NCI-H345 (cell line): ENCODE data around the gene TRPC1.

Source experiments
- DNase-seq: peaks from one replicate; lab custom pipeline; 2025; lab: John Stamatoyannopoulos, UW

Gene TRPC1

DNA sequence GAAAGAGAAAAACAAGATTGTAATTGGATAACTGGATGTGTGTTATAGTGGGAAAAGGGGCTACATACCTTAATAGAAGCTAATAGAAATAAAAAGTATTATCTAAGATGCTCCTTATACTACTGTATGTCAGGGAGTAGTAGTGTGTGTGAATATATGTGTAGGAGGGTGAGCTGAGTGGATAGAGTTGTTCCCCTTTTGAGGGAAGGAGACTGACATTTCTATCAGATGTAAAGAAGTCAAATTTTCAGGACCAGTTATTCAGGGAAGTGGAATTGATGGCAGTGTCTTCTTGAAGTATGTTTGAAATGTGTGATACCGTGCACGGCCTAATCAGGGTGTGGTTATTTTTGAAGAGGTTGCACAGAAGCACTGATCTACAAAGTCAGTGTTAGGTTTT is 116.0 kb downstream of the TRPC1 start:
- DNase-seq: no peak

DNA sequence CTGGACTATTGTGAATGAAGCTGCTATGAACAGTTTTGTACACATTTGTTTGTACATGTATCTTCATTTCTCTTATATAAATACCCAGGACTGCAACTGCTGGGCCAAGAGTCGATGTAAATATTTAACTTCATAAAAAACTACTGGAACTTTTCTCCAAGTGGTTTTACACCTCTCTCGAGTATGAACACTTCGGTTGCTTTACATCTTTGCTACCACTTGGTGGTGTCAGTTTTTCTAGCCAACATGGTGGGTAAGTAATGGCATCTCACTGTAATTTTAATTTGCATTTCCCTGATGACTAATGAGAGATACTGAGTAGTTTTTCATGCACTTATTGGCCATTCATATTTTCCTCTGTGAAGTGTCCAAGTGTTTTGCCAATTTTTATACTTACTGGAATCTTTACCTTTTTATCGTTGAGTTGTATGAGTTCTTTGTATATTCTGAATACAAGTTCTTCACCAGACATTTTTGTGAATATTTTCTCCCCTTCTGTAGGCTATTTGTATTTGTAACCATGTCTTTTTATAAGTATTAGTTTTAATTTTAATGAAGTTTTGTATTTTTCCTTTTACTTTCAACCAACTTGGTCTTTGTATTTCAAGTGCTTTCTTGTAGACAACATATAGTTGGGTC is 120.6 kb downstream of the TRPC1 start:
- DNase-seq: no peak

DNA sequence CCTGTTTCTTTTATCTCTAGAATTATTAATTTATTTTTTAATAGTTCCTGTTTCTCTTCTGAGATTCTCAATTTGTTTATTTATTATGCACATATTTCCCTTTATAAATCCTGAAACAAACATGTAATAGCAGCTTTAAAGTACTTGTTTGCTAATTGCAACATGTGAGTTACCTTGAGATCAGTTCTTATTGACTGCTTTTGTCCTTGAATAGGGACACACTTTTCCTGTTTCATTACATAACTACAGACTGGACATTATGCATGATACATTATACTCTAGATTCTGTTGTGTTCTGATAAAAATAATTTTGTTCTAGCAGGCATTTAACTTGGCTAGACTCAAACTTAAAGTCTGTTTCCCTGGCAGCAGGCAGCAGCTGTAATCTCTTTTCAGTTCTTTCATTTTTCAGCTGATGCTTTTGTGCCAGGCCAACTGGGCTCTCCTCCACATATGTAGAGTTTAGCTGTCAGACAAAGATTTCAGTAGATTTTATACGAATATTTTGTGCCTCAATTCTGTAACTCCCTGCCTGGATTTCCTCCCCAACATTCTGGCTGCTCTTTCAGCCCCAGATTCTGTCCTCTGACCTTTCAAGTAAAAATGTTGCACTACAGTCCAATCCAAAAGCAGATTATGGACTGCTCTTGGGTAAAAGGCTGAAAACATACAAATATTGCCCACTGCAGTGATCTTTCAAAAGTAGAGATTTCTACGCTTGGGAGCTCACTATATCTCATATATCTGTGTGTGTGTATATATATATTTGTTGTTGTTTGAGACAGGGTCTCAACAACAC is 123.1 kb downstream of the TRPC1 start:
- DNase-seq: no peak

DNA sequence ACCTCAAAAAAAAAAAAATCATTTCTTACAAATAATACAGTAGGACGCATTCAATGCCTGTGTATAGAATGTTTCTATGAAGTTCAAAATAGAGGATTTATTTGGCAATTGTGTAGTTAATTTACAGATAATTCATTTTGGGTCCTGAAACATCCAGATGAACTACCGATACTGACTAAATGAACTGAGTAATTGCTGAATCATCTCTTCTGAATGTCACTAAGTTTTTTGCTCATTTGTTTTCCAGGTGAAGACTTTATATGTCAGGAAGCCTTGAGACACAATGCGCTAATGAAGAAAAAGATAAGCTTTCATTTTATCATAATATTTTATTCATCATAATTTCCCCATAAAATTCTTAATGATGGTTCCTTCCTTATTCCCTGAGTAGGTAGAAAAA is 125.3 kb downstream of the TRPC1 start:
- DNase-seq: no peak

DNA sequence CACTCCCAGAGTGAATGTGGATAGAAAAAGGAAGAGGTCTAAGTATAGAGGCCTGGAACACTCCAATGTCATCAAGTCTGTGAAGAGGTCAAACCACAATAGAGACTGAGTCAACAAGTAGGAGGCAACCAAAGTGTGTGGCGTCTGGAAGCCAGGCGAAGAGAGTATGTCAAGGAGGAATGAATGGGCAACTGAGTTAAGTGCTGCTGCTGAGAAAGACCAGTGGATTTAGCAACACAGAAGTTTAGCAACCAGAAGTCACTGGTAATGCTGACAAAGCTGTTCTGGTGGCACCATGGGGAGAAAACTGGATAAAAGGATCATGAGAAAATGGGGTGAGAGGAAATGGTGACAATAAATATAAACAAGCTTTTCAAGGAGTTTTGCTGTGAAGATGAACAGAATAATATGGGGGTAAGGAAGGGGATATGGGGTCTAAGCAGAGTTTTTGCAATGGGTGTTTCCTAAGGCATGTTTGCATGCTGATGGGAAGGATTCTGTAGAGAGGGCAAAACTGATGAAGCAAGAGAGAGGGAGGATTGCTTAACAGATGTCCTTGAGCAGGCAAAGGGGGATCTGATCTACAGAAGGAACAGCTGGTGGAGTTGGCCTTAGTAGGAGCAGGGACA is 126.7 kb downstream of the TRPC1 start:
- no peak for DNase-seq

DNA sequence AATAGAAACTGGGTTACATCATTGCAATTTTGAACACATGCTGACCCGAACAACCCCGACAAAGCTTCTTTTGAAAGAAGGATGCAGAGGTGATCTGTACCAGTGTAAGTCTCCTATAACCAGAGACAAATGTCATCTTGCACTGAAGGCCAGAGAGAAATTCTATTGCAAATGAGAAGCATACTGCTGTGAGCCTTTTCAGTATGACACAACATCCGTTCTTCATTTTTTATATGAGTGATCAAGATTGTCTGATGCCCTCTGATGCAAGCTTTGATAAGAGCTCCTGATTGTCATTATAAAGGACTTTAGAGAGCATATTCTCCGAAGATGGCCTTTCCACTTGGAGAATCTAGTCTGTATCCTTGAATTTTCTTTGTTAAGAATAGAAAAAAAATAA is 128.2 kb downstream of the TRPC1 start:
- DNase-seq: no peak

DNA sequence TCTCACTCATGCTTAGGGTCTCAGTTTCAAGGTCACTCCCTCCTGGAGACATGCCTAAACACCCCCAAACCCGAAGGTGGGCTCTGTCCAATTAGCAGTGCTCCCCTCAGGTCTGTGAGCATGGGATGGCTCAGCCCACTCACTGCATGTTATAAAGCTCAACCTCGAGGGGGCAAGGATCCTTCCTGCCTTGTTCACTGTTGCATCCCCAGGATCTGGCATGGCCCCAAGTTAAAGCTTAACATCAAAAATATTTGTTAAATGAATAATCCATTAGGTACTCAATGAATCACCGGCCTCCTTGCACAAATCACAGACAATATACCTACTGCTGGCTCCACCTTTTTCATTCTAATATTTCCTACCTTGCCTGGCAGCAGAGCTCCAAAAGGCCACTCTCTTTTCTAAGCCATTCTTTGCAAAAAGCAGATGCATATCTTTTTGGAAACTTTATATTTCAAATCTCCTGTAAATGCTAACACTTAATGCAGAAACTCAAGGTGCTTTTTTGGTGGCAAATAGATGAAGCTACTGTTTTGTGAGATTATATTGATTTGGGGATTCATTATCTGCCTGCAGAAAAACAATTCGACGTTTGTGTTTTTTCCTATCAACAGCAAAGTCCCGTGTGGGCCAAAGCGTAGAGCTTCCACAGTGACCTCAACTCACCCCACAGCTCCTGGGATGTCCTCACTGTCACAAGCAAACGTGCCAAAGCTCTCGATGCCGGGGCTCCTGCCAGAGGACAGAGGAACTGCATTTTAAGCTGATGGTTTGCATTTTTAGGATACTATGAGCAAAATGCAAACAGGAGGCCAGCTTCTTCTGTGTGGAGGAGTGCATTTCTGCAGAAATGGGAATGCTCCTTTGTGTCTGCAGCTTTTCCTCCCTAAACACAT is 129.7 kb downstream of the TRPC1 start:
- no peak for DNase-seq

DNA sequence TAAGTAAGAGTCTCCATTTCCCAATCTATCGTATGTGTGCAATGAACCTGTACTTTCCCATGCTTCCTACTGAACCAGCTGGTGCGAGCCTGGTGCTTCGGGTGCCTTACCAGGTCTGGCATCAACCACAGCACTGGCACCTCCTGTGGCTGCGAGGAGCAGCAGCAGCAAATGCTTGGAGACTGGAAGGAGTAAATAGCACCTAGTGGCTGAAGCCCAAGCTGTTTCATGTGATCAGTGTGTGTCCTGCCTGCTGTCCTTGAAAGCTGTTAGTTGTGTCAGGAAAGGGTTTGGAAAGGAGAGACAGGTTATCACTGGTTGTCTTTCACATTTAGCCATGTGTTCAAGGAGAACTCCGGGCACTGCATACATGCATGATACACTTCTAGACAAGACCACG is 133.2 kb downstream of the TRPC1 start:
- no peak for DNase-seq
